Ishikawa (cell line): Measurements from ENCODE around the gene MYNN.

Source experiments
- EGR1 ChIP-seq: IDR thresholded peaks from 2 replicates; pipeline ENCODE4 v1.6.1; 2012
- EP300 ChIP-seq: IDR thresholded peaks from 2 replicates; pipeline ENCODE4 v1.6.1; 2012; ENCODE audit warnings: borderline replicate concordance
- FOXM1 ChIP-seq: IDR thresholded peaks from 2 replicates; pipeline ENCODE4 v1.6.1; 2012; ENCODE audit warnings: low read depth, borderline replicate concordance
- RAD21 ChIP-seq: IDR thresholded peaks from 2 replicates; pipeline ENCODE4 v1.6.1; 2012; ENCODE audit warnings: low read depth
- REST ChIP-seq: IDR thresholded peaks from 2 replicates; pipeline ENCODE4 v1.6.1; 2012; ENCODE audit warnings: low read depth, mild to moderate bottlenecking
- TF ChIP-seq, protein P1 (sequence below): IDR thresholded peaks from 2 replicates; pipeline ENCODE4 v1.6.1; 2012

- TF ChIP-seq EP300: no peak
- TF ChIP-seq EGR1: no peak
- TF ChIP-seq REST: no peak
- no peak for TF ChIP-seq RAD21
- TF ChIP-seq, protein P1, sequence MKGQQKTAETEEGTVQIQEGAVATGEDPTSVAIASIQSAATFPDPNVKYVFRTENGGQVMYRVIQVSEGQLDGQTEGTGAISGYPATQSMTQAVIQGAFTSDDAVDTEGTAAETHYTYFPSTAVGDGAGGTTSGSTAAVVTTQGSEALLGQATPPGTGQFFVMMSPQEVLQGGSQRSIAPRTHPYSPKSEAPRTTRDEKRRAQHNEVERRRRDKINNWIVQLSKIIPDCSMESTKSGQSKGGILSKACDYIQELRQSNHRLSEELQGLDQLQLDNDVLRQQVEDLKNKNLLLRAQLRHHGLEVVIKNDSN: no peak
- TF ChIP-seq FOXM1: no peak
Measured at GRCh38 chr3:169822983-169823382, 49.8 kb downstream of the MYNN start.
